Neural cell (in vitro differentiated cells): ENCODE results near the gene SMPD3. TPM values are rescaled to one million over a fixed set of nuclear protein-coding genes. Genes with fewer than 3 reads are reported as not detected.

Experiments used
- H2AFZ ChIP-seq: fragments of 200-600, 300-800 bp; sonication (generic), shearing (Covaris generic); 2 replicates; pipeline ENCODE4 v1.6.0; 2014; ENCODE audit warnings: low read depth, mild to moderate bottlenecking, antibody characterized with exemption, low read length, moderate library complexity
- H3F3A ChIP-seq: fragments of 200-600 bp; shearing (Covaris generic); 2 replicates; pipeline ENCODE4 v1.6.1; 2016; ENCODE audit warnings: mild to moderate bottlenecking, moderate library complexity, mixed read lengths, antibody characterized with exemption, low read length; ENCODE audit not compliant: insufficient read depth, poor library complexity, severe bottlenecking
- H3K27ac ChIP-seq: fragments of 200-600, 300-800 bp; sonication (generic), shearing (Covaris generic); 2 replicates; pipeline ENCODE4 v1.5.1; 2014; ENCODE audit warnings: mild to moderate bottlenecking, low read length, moderate library complexity
- H3K27me3 ChIP-seq: fragments of 300-800, 200-600 bp; sonication (generic), shearing (Covaris generic); 2 replicates; pipeline ENCODE4 v1.6.0; 2014; ENCODE audit warnings: mild to moderate bottlenecking, low read depth, low read length, moderate library complexity; ENCODE audit not compliant: insufficient read depth
- H3K36me3 ChIP-seq: fragments of 300-800, 200-600 bp; sonication (generic), shearing (Covaris generic); 2 replicates; pipeline ENCODE4 v1.5.1; 2014; ENCODE audit warnings: mild to moderate bottlenecking, antibody characterized with exemption, low read length, moderate library complexity; ENCODE audit not compliant: insufficient read depth
- H3K4me2 ChIP-seq: fragments of 300-800, 200-600 bp; sonication (generic), shearing (Covaris generic); 2 replicates; pipeline ENCODE4 v1.6.0; 2014; ENCODE audit warnings: mild to moderate bottlenecking, low read length
- H3K4me3 ChIP-seq: fragments of 300-800, 200-600 bp; sonication (generic), shearing (Covaris generic); 2 replicates; pipeline ENCODE4 v1.5.1; 2014; ENCODE audit warnings: mild to moderate bottlenecking, low read length, moderate library complexity
- H3K79me2 ChIP-seq: fragments of 200-600 bp; shearing (Covaris generic); replicated peaks from 2 replicates; pipeline ENCODE4 v1.6.0; 2014; ENCODE audit warnings: mild to moderate bottlenecking, low read length, moderate library complexity; ENCODE audit not compliant: insufficient read depth
- H3K9ac ChIP-seq: fragments of 300-800, 200-600 bp; sonication (generic), shearing (Covaris generic); 2 replicates; pipeline ENCODE4 v1.6.1; 2016; ENCODE audit warnings: mild to moderate bottlenecking, low read length, mixed read lengths
- H3K9me2 ChIP-seq: fragments of 200-600 bp; shearing (Covaris generic); 2 replicates; pipeline ENCODE4 v1.6.1; 2016; ENCODE audit warnings: mild to moderate bottlenecking, low read length, mixed read lengths; ENCODE audit not compliant: insufficient read depth
- H3K9me3 ChIP-seq: fragments of 200-600, 300-800 bp; sonication (generic), shearing (Covaris generic); 2 replicates; pipeline ENCODE4 v1.6.1; 2016; ENCODE audit warnings: mild to moderate bottlenecking, mixed run types, low read length, moderate library complexity, mixed read lengths
- H4K20me1 ChIP-seq: fragments of 200-600 bp; shearing (Covaris generic); 2 replicates; pipeline ENCODE4 v1.6.1; 2016; ENCODE audit warnings: mild to moderate bottlenecking, mixed run types; ENCODE audit not compliant: insufficient read depth
- CTCF ChIP-seq: fragments of 450-650 bp; IDR thresholded peaks from 2 replicates; pipeline ENCODE4 v1.5.1; 2014; ENCODE audit warnings: antibody characterized with exemption, mild to moderate bottlenecking, moderate library complexity; ENCODE audit not compliant: poor library complexity, severe bottlenecking
- EP300 ChIP-seq: fragments of 450-650 bp; conservative IDR thresholded peaks from 2 replicates; pipeline ENCODE4 v1.6.1; 2014; ENCODE audit warnings: antibody characterized with exemption, mild to moderate bottlenecking, moderate library complexity; ENCODE audit not compliant: poor library complexity, severe bottlenecking
- EZH2 ChIP-seq: fragments of 200-600, 300-800 bp; shearing (Covaris generic), sonication (generic); IDR thresholded peaks from 2 replicates; pipeline ENCODE4 v1.6.1; 2014; ENCODE audit warnings: antibody characterized with exemption, low read length, borderline replicate concordance, mild to moderate bottlenecking; ENCODE audit not compliant: insufficient read depth, poor library complexity, severe bottlenecking
- MXI1 ChIP-seq: fragments of 450-650 bp; conservative IDR thresholded peaks from 2 replicates; pipeline ENCODE4 v1.6.1; 2014; ENCODE audit warnings: antibody characterized with exemption, mild to moderate bottlenecking; ENCODE audit not compliant: poor library complexity, severe bottlenecking
- POLR2AphosphoS5 ChIP-seq: IDR thresholded peaks from 2 replicates; pipeline ENCODE4 v1.6.1; 2012
- RAD21 ChIP-seq: fragments of 450-650 bp; conservative IDR thresholded peaks from 2 replicates; pipeline ENCODE4 v1.6.1; 2014; ENCODE audit warnings: antibody characterized with exemption, mild to moderate bottlenecking, moderate library complexity
- SMC3 ChIP-seq: fragments of 450-650 bp; conservative IDR thresholded peaks from 2 replicates; pipeline ENCODE4 v1.6.1; 2014; ENCODE audit warnings: antibody characterized with exemption, mild to moderate bottlenecking, moderate library complexity; ENCODE audit not compliant: poor library complexity
- TAF1 ChIP-seq: IDR thresholded peaks from 2 replicates; pipeline ENCODE4 v1.6.1; 2012; ENCODE audit warnings: low read depth
- polyA plus RNA-seq: library from polyadenylated mRNA; depleted of rRNA; stranded (reverse); fragments of >200 nt; gene quantifications from 2 replicates; pipeline ENCODE4 v1.2.3, GENCODE V29; 2014
- TF ChIP-seq, protein P1 (sequence below): IDR thresholded peaks from 2 replicates; pipeline ENCODE4 v1.6.1; 2012; ENCODE audit warnings: borderline replicate concordance

SMPD3 gene
- polyA plus RNA-seq, 1 donor from 2014 or later: 42.7 TPM

DNA sequence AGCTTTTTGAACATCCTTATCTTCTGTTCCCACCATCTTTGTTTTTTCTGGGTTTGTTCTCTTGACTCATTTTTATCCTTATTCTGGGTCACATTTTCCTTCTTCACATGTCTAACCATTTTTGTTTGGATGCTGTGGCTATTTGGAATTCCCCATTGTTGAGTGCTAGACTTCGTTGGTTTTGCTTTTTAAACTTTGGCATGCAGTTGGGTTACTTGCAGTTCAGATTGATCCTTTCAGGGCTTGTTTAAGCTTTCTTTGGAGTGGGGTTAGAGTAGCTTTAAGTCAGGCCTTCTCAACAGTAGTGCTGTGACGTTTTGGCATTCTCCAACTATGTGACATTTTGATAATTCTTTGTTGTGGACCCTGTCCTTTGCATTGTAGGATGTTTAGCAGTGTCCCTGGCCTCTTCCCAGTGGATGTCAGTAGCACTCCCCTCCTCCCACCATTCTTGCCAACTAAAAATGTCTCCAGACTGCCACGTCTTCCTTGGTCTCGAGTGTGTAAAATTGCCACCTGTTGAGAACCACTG lies 116.4 kb downstream of the SMPD3 start:
- H3K4me3 ChIP-seq: no peak overlapping the region
- no peak overlapping the region for H2AFZ ChIP-seq
- no peaks in the 10 kb centered on the region for H3K27me3 ChIP-seq
- no peaks in the 10 kb centered on the region for H4K20me1 ChIP-seq
- no peak overlapping the region for H3K27ac ChIP-seq
- no peak overlapping the region for H3K4me2 ChIP-seq
- no peaks in the 10 kb centered on the region for H3K79me2 ChIP-seq
- H3K9me2 ChIP-seq: no peaks in the 10 kb centered on the region
- no peak overlapping the region for H3K9ac ChIP-seq
- H3K36me3 ChIP-seq: no peaks in the 10 kb centered on the region
- TF ChIP-seq EZH2 (no peak), RAD21 (no peak), TAF1 (no peak)
- no peaks in the 10 kb centered on the region for H3K9me3 ChIP-seq
- H3F3A ChIP-seq: no peaks in the 10 kb centered on the region

DNA sequence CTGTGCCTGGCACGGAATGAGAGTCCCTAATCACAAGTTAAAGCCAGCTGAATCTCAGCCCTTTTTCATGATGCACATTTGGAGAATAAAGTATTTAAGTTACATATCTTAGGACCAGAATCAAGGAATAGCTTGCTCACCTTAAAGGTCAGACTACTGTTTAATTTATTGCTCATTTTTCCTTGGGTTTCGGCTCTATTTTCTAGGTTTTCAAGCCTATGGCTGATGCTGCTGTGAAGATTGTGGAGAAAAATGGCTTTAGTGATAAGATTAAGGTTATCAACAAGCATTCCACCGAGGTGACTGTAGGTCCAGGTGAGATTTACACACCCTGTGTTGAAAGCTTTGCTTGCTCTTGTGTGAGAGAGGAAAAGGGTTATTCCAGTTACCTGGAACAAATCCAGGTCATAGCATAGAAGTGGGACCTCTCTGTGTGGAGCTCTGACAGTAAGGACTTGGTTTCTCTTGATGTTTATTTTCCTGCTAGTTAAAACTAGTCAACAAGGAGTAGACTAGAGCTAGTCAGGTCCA lies 119.4 kb downstream of the SMPD3 start:
- no peak overlapping the region for H3K9ac ChIP-seq
- H2AFZ ChIP-seq: no peak overlapping the region
- no peaks in the 10 kb centered on the region for H3F3A ChIP-seq
- H3K4me3 ChIP-seq: no peak overlapping the region
- H3K36me3 ChIP-seq: no peaks in the 10 kb centered on the region
- no peak overlapping the region for H3K27ac ChIP-seq
- no peaks in the 10 kb centered on the region for H3K27me3 ChIP-seq
- no peak overlapping the region for H3K4me2 ChIP-seq
- no peaks in the 10 kb centered on the region for H4K20me1 ChIP-seq
- TF ChIP-seq SMC3 (no peak), POLR2AphosphoS5 (no peak), EZH2 (no peak), TAF1 (no peak), RAD21 (no peak), MXI1 (no peak), CTCF (no peak), EP300 (no peak)
- TF ChIP-seq, protein P1, sequence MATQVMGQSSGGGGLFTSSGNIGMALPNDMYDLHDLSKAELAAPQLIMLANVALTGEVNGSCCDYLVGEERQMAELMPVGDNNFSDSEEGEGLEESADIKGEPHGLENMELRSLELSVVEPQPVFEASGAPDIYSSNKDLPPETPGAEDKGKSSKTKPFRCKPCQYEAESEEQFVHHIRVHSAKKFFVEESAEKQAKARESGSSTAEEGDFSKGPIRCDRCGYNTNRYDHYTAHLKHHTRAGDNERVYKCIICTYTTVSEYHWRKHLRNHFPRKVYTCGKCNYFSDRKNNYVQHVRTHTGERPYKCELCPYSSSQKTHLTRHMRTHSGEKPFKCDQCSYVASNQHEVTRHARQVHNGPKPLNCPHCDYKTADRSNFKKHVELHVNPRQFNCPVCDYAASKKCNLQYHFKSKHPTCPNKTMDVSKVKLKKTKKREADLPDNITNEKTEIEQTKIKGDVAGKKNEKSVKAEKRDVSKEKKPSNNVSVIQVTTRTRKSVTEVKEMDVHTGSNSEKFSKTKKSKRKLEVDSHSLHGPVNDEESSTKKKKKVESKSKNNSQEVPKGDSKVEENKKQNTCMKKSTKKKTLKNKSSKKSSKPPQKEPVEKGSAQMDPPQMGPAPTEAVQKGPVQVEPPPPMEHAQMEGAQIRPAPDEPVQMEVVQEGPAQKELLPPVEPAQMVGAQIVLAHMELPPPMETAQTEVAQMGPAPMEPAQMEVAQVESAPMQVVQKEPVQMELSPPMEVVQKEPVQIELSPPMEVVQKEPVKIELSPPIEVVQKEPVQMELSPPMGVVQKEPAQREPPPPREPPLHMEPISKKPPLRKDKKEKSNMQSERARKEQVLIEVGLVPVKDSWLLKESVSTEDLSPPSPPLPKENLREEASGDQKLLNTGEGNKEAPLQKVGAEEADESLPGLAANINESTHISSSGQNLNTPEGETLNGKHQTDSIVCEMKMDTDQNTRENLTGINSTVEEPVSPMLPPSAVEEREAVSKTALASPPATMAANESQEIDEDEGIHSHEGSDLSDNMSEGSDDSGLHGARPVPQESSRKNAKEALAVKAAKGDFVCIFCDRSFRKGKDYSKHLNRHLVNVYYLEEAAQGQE: no peak
- H3K9me3 ChIP-seq: no peaks in the 10 kb centered on the region
- no peaks in the 10 kb centered on the region for H3K79me2 ChIP-seq
- no peaks in the 10 kb centered on the region for H3K9me2 ChIP-seq
